GM12878 (cell line): ENCODE results near the gene MCRIP2.

Experiments used
- BRCA1 ChIP-seq: IDR thresholded peaks from 2 replicates; pipeline ENCODE4 v1.6.1; 2011; ENCODE audit warnings: low read depth, low read length, improper control_type of control experiment
- CHD2 ChIP-seq: IDR thresholded peaks from 2 replicates; pipeline ENCODE4 v1.6.1; 2011; ENCODE audit warnings: low read depth, low read length, improper control_type of control experiment, borderline replicate concordance
- CREB1 ChIP-seq: IDR thresholded peaks from 2 replicates; pipeline ENCODE4 v1.6.1; 2012; ENCODE audit warnings: low read depth, mild to moderate bottlenecking, inconsistent platforms
- EGR1 ChIP-seq, 2 experiments: IDR thresholded peaks; 1 replicate in 1 of 2; 2 replicates in 1 of 2; pipeline ENCODE4 v1.6.1; 2011 to 2012; ENCODE audit warnings: low read depth in 2 of 2, low read length in 2 of 2, borderline replicate concordance in 1 of 2, mild to moderate bottlenecking in 1 of 2, moderate library complexity in 1 of 2
- EP300 ChIP-seq, 2 experiments: fragments of 150-350 bp in 1 of 2; IDR thresholded peaks; 2 replicates each; pipeline ENCODE4 v1.6.1; 2011 to 2012; ENCODE audit warnings: low read depth in 2 of 2, low read length in 2 of 2, borderline replicate concordance in 1 of 2, improper control_type of control experiment in 1 of 2, inconsistent platforms in 1 of 2; ENCODE audit not compliant: control insufficient read depth in 1 of 2
- GABPA ChIP-seq: IDR thresholded peaks from 2 replicates; pipeline ENCODE4 v1.6.1; 2014; ENCODE audit warnings: antibody characterized with exemption, low read depth, mild to moderate bottlenecking, inconsistent platforms
- JUNB ChIP-seq: IDR thresholded peaks from 2 replicates; pipeline ENCODE4 v1.6.1; 2016; ENCODE audit warnings: antibody characterized with exemption, mild to moderate bottlenecking
- MEF2B ChIP-seq: fragments of 450-650 bp; IDR thresholded peaks from 2 replicates; pipeline ENCODE4 v1.6.1; 2018; ENCODE audit warnings: mild to moderate bottlenecking, moderate library complexity; ENCODE audit not compliant: partially characterized antibody, poor library complexity, severe bottlenecking
- POLR2A ChIP-seq: IDR thresholded peaks from 2 replicates; pipeline ENCODE4 v1.6.1; 2011; ENCODE audit warnings: low read depth, mild to moderate bottlenecking, low read length
- SP1 ChIP-seq: IDR thresholded peaks from one replicate; pipeline ENCODE4 v1.6.1; 2011; ENCODE audit warnings: low read depth, low read length
- YY1 ChIP-seq: IDR thresholded peaks from 2 replicates; pipeline ENCODE4 v1.6.1; 2011; ENCODE audit warnings: low read depth, mild to moderate bottlenecking, low read length
- TF ChIP-seq, protein P1 (sequence below), 3 experiments: IDR thresholded peaks in 2 of 3; conservative IDR thresholded peaks in 1 of 3; 2 replicates each; pipeline ENCODE4 v1.5.1; 2011; ENCODE audit warnings: low read depth in 3 of 3, low read length in 3 of 3, mild to moderate bottlenecking in 3 of 3, control low read depth in 2 of 3, moderate library complexity in 2 of 3, inconsistent platforms in 1 of 3, mixed read lengths in 1 of 3; ENCODE audit not compliant: control insufficient read depth in 2 of 3, insufficient read depth in 1 of 3; ENCODE audit errors: extremely low read depth in 1 of 3
- TF ChIP-seq, protein P2 (sequence below): IDR thresholded peaks from 2 replicates; pipeline ENCODE4 v1.6.1; 2012; ENCODE audit warnings: low read depth, low read length, improper control_type of control experiment

- no peak for TF ChIP-seq YY1
- TF ChIP-seq, protein P1, sequence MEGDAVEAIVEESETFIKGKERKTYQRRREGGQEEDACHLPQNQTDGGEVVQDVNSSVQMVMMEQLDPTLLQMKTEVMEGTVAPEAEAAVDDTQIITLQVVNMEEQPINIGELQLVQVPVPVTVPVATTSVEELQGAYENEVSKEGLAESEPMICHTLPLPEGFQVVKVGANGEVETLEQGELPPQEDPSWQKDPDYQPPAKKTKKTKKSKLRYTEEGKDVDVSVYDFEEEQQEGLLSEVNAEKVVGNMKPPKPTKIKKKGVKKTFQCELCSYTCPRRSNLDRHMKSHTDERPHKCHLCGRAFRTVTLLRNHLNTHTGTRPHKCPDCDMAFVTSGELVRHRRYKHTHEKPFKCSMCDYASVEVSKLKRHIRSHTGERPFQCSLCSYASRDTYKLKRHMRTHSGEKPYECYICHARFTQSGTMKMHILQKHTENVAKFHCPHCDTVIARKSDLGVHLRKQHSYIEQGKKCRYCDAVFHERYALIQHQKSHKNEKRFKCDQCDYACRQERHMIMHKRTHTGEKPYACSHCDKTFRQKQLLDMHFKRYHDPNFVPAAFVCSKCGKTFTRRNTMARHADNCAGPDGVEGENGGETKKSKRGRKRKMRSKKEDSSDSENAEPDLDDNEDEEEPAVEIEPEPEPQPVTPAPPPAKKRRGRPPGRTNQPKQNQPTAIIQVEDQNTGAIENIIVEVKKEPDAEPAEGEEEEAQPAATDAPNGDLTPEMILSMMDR (IDR thresholded peaks at IDR 0.05 in 2 of 3, conservative IDR thresholded peaks at IDR 0.05 in 1 of 3; ENCODE audit: control insufficient read depth in 2 of 3, extremely low read depth in 1 of 3, insufficient read depth in 1 of 3, low read depth in 3 of 3, low read length in 3 of 3), result no peak
- TF ChIP-seq CHD2, result no peak
- TF ChIP-seq GABPA, result no peak
- no peak for TF ChIP-seq EGR1 (IDR thresholded peaks at IDR 0.05; ENCODE audit: borderline replicate concordance in 1 of 2, low read depth in 2 of 2, low read length in 2 of 2)
- no peak for TF ChIP-seq MEF2B
- no peak for TF ChIP-seq JUNB
- no peak for TF ChIP-seq CREB1
- no peak for TF ChIP-seq BRCA1
- no peak for TF ChIP-seq SP1
- TF ChIP-seq EP300 (IDR thresholded peaks at IDR 0.05; ENCODE audit: borderline replicate concordance in 1 of 2, control insufficient read depth in 1 of 2, low read depth in 2 of 2, low read length in 2 of 2), result no peak
- TF ChIP-seq POLR2A, result no peak
- TF ChIP-seq, protein P2, sequence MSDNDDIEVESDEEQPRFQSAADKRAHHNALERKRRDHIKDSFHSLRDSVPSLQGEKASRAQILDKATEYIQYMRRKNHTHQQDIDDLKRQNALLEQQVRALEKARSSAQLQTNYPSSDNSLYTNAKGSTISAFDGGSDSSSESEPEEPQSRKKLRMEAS, result no peak
Observed at GRCh38 chr16:624526-625070, 17.0 kb upstream of the MCRIP2 start.
